ENCODE data around the gene ROR2. TPM values are rescaled to one million over a fixed set of nuclear protein-coding genes. Genes with fewer than 3 reads are reported as not detected.

The ROR2 gene
- total RNA-seq, 1 donor from 2014 or later: not detected

DNA sequence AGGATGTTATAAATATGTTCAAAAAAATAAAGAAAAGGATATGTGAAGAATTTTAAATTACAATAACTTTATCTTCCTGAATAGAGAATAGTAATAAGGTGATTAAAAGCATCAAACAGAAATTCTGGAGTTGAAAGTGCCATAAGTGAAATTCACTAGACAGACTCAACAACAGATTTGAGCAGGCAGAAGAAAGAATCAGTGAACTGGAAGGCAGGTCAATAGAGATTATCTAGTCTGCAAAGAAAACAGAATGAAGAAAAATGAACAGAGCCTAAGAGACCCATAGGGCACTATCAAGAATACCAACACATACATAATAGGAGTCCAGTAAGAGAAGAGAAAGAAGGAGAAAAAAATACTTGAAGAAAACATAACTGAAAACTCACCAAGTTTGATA lies 162.1 kb downstream of the ROR2 start:
- H3K27ac Mint-ChIP-seq: no peak overlapping the region
- H3K9me3 Mint-ChIP-seq: no peaks in the 10 kb centered on the region
- H3K27me3 Mint-ChIP-seq (ENCODE audit: low read depth): peaks cover 19% of the 10 kb centered on the region
- H3K4me3 Mint-ChIP-seq (ENCODE audit: low read depth): no peak overlapping the region
- no peaks in the 10 kb centered on the region for H3K4me1 Mint-ChIP-seq (ENCODE audit: low read depth)
- intact Hi-C loops (cut with micrococcal nuclease): no loop called here
- H3K36me3 Mint-ChIP-seq (ENCODE audit: low read depth): no peaks in the 10 kb centered on the region
- DNase-seq (ENCODE audit: low spot score): no peak

DNA sequence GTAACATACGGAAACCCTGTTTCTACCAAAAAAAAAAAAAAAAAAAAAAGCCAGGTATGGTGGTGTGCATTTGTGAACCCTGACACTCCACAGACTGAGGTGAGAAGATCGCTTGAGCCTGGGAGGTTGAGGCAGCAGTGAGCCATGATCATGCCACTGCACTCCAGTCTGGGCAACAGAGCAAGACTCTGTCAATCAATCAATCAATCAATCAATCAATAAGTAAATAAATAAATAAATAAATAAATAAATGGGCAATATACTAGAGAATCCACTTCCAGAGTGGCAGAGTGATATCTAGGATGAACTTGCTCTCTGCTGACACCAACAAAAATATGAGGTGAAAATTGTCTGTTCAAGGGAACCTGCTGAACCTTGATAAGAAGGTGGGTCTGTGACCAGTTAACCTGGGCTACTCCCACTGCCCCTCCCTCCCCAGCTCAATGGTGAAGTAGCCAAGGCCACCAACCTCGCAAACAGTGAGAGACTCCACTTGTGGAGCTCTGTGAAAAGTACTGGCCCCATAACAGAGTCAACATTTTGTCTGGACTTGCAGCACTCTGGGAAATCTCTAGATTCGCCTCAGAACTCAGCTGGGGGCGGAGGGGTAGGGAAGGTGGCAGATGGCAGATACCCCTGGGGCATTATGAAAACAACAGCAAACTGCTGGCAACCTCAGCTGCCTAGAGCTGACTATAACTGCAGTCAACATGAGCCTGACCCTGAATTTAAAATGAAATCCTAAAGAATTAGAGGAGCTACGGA lies 163.7 kb downstream of the ROR2 start:
- Mint-ChIP-seq H3K27ac (no peak overlapping the region), H3K9me3 (no peaks in the 10 kb centered on the region), H3K27me3 (ENCODE audit: low read depth) (peaks cover 22% of the 10 kb centered on the region), H3K36me3 (ENCODE audit: low read depth) (no peaks in the 10 kb centered on the region), H3K4me3 (ENCODE audit: low read depth) (no peak overlapping the region), H3K4me1 (ENCODE audit: low read depth) (no peaks in the 10 kb centered on the region)
- intact Hi-C loops (cut with micrococcal nuclease): no loop called here
- DNase-seq (ENCODE audit: low spot score): no peak

DNA sequence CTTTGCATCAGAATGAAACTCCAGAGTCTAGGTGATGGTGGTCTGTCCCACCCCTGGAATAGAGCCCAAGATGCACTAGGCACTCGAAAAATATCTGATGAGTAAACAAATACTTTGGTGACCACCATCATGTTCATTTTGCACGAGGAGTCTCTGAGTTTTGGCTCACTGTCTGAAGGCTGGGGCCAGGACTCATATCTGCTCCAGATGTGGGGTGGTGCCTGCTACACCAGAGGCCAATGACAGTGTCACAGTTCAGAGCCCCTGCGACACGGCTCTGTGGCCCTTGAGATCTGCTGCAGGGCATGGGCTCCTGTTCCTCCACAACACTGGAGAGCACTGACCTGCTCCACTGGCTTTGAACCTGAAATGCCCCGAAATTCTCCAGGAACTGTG lies 164.6 kb downstream of the ROR2 start:
- Mint-ChIP-seq H3K27me3 (ENCODE audit: low read depth) (peaks cover 24% of the 10 kb centered on the region), H3K9me3 (no peaks in the 10 kb centered on the region), H3K27ac (no peak overlapping the region), H3K4me1 (ENCODE audit: low read depth) (no peaks in the 10 kb centered on the region), H3K36me3 (ENCODE audit: low read depth) (no peaks in the 10 kb centered on the region), H3K4me3 (ENCODE audit: low read depth) (no peak overlapping the region)
- DNase-seq (ENCODE audit: low spot score): no peak
- intact Hi-C loops (cut with micrococcal nuclease): no loop called here

DNA sequence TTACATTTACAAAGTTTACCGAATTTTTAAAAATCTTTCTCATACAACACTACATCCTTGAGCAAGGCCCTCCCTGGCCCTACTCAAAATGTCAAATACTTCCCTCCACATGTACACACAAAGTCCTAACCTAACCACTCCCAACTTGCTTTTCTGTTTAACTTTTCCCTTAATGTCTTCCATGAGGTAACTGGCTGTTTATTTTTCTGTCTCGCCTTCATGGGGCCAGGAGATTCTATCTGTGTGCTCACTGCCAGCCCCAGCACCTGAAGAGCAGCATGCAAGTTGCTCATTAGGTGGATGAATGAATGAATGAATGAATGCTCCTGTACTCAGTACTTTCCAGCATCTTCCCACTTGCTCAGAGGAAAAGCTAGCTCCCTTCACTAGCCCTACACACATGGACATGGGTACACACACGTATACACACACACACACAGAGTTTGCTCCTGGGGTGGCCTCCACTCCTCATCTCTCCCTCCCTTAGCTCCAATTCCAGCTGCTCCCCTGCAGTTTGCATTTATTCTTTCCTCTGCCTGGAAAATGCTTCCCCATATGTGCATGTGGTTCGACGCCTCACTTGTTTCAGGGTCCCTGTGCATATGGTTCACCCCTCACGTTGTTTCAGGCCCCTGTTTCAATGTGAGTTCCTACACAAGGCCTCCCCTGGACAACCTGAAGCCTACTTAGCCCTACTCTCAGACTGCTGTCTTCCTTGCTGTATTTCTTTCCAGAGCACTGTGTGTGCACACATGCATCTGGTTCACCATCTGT lies 165.2 kb downstream of the ROR2 start:
- no peak for DNase-seq (ENCODE audit: low spot score)
- peaks cover 24% of the 10 kb centered on the region for H3K27me3 Mint-ChIP-seq (ENCODE audit: low read depth)
- H3K9me3 Mint-ChIP-seq: no peaks in the 10 kb centered on the region
- H3K27ac Mint-ChIP-seq: no peak overlapping the region
- H3K36me3 Mint-ChIP-seq (ENCODE audit: low read depth): no peaks in the 10 kb centered on the region
- intact Hi-C loops (cut with micrococcal nuclease): no loop called here
- no peaks in the 10 kb centered on the region for H3K4me1 Mint-ChIP-seq (ENCODE audit: low read depth)
- H3K4me3 Mint-ChIP-seq (ENCODE audit: low read depth): no peak overlapping the region

DNA sequence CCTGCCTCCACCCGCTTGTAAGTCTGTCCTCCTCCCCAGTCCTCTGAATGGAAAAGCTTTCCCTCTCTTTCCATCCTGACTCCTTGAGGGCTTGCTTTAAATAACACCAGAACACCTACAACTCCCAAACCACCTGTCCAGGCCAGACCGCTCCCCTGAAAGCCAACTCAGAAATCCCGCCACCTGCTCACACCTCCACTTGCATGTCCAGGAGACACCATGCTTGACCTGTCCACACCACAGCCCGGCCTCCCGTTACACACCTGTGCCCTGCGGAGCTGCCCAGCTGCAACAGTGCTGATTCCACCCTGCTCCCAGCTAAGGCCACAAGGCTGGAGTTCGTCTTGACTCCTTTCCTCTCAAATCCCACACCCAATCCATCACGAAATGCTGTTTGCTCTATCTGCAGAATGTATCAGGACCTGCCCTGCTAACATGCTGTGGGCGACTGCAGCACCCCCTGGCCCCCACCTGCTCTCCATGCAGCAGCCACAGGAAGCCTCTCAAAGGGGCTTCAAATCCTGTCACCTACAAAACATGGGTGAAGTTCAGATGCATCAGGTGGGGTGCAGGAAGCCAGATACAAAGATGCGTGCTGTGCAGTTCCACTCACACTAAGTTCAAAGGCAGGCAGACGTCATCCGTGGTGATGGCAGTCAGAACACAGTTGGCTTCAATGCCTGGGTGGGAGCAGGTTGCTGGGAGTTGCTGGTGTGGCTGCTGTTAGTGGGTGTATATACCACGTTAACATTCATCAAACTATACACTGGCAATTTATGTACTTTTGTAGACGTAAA lies 166.0 kb downstream of the ROR2 start:
- peaks cover 22% of the 10 kb centered on the region for H3K27me3 Mint-ChIP-seq (ENCODE audit: low read depth)
- H3K27ac Mint-ChIP-seq: no peak overlapping the region
- no peaks in the 10 kb centered on the region for H3K36me3 Mint-ChIP-seq (ENCODE audit: low read depth)
- H3K4me3 Mint-ChIP-seq (ENCODE audit: low read depth): no peak overlapping the region
- DNase-seq (ENCODE audit: low spot score): no peak
- no peaks in the 10 kb centered on the region for H3K4me1 Mint-ChIP-seq (ENCODE audit: low read depth)
- no peaks in the 10 kb centered on the region for H3K9me3 Mint-ChIP-seq
- intact Hi-C loops (cut with micrococcal nuclease): no loop called here

DNA sequence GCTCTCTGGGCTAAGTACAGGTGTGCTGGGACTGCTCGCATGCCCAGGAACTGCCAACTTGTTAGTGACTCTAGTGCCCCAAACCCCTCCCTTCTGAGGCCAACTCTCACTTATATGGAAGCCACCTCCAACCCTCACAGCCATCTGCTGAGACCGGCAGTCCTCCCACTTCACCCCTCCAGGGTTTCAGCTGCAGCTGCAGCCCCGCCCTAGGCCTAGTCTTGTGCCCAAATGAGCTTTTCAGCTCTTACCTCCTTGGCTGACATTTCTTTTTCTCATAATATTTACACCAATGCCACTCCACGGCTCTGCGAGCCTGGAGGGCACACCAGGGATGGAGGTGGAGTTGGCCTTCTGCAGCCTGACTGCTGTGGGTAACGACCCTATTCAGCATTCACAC lies 166.6 kb downstream of the ROR2 start:
- no peak overlapping the region for H3K27ac Mint-ChIP-seq
- peaks cover 22% of the 10 kb centered on the region for H3K27me3 Mint-ChIP-seq (ENCODE audit: low read depth)
- H3K4me3 Mint-ChIP-seq (ENCODE audit: low read depth): no peak overlapping the region
- no peaks in the 10 kb centered on the region for H3K9me3 Mint-ChIP-seq
- no peak for DNase-seq (ENCODE audit: low spot score)
- no peaks in the 10 kb centered on the region for H3K4me1 Mint-ChIP-seq (ENCODE audit: low read depth)
- intact Hi-C loops (cut with micrococcal nuclease): no loop called here
- H3K36me3 Mint-ChIP-seq (ENCODE audit: low read depth): no peaks in the 10 kb centered on the region

DNA sequence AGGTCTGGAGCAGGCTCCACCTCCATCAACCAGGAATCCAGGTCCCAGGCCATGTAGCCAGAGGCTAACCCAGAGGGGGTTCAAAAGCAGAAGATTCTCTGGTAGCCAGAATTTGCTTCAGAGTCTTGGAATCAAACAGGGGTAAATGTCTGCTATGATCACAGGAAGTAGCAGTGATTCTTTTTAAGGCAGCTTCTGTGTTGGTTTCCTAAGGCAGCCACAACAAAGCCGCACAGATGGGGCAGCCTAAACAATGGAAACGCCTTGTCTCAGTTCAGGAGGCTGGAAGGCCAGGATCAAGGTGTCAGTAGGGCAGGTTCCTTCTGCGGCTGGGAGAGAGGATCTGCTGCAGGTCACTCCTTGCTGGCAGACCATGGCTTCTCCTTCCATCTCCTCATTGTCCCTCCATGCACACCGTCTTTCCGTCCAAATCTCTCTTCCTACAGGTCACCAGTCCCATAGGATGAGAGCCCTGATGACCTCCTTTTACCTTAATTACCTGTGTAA lies 167.3 kb downstream of the ROR2 start:
- H3K27me3 Mint-ChIP-seq (ENCODE audit: low read depth): peaks cover 16% of the 10 kb centered on the region
- no peak overlapping the region for H3K4me3 Mint-ChIP-seq (ENCODE audit: low read depth)
- H3K36me3 Mint-ChIP-seq (ENCODE audit: low read depth): no peaks in the 10 kb centered on the region
- H3K4me1 Mint-ChIP-seq (ENCODE audit: low read depth): no peaks in the 10 kb centered on the region
- H3K27ac Mint-ChIP-seq: no peak overlapping the region
- DNase-seq (ENCODE audit: low spot score): no peak
- no peaks in the 10 kb centered on the region for H3K9me3 Mint-ChIP-seq
- intact Hi-C loops (cut with micrococcal nuclease): no loop called here

DNA sequence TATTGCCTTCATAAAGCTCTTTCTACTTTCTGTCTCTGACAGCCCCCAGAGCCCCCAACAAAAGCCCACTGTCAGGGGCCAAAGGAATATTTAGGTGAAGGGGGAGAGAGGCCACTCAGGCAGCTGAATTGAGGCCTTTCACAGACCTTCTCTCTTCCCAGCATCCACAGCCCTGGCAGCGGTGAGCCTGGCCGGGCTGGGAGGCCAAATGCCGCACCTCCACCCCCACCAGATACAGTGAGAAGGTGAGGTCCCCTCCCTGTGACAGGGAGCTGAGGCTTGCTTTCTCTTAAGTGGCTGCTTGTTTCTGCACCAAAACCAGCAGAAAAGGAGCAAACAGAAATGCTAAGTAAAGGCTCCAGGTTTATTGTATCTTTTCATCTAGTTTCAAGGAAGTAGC lies 168.1 kb downstream of the ROR2 start:
- no peak overlapping the region for H3K27ac Mint-ChIP-seq
- H3K36me3 Mint-ChIP-seq (ENCODE audit: low read depth): no peaks in the 10 kb centered on the region
- no peak for DNase-seq (ENCODE audit: low spot score)
- peaks cover 19% of the 10 kb centered on the region for H3K27me3 Mint-ChIP-seq (ENCODE audit: low read depth)
- H3K4me3 Mint-ChIP-seq (ENCODE audit: low read depth): no peak overlapping the region
- intact Hi-C loops (cut with micrococcal nuclease): no loop called here
- no peaks in the 10 kb centered on the region for H3K9me3 Mint-ChIP-seq
- H3K4me1 Mint-ChIP-seq (ENCODE audit: low read depth): no peaks in the 10 kb centered on the region

DNA sequence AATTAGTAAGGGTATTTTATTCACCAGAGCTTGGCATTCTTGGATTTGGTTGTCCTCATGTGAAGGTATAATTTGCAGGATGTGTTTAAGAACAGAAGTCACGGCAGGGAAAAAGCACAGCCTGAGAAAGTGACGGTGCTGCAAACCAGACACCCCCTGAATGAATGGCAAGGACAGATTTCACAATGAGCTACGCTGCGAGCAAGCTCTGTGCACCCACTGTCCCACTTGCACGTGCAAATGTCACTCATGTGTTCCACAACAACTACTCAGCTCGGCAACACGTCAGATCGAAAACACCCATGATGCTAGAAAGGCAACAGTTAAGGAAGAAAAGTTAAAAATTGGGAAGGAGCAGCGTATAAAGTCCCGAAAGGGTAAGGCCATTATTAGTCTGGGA lies 168.9 kb downstream of the ROR2 start:
- H3K27ac Mint-ChIP-seq: no peak overlapping the region
- H3K27me3 Mint-ChIP-seq (ENCODE audit: low read depth): peaks cover 27% of the 10 kb centered on the region
- no peak overlapping the region for H3K4me3 Mint-ChIP-seq (ENCODE audit: low read depth)
- no peaks in the 10 kb centered on the region for H3K4me1 Mint-ChIP-seq (ENCODE audit: low read depth)
- no peak for DNase-seq (ENCODE audit: low spot score)
- intact Hi-C loops (cut with micrococcal nuclease): no loop called here
- H3K36me3 Mint-ChIP-seq (ENCODE audit: low read depth): no peaks in the 10 kb centered on the region
- no peaks in the 10 kb centered on the region for H3K9me3 Mint-ChIP-seq

DNA sequence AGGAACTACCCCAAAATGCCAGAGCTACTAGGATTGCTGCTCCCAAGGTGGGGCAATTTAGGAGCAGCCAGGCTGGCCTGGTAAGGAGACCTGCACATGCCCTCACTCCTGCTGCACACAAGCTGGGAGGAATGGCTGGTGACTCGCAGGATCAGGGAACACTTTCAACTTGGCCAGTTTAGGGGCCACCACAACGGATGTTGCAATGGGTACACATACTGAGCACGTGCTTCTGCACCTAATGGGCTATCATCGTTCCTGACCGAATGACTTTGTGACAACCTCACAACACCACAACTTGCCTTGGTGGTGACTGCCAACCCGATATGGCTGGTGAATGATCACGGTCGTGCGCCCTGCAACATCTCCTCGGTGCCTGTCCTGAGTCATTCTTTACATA lies 172.0 kb downstream of the ROR2 start:
- Mint-ChIP-seq H3K4me1 (ENCODE audit: low read depth) (no peaks in the 10 kb centered on the region), H3K27ac (no peak overlapping the region), H3K9me3 (no peaks in the 10 kb centered on the region), H3K27me3 (ENCODE audit: low read depth) (peaks cover 25% of the 10 kb centered on the region), H3K36me3 (ENCODE audit: low read depth) (no peaks in the 10 kb centered on the region), H3K4me3 (ENCODE audit: low read depth) (no peak overlapping the region)
- intact Hi-C loops (cut with micrococcal nuclease): loop anchor here (5.0 kb wide), 1 partner anchor 174 kb away; the partner anchor contains the start of gene ROR2
- no peak for DNase-seq (ENCODE audit: low spot score)

DNA sequence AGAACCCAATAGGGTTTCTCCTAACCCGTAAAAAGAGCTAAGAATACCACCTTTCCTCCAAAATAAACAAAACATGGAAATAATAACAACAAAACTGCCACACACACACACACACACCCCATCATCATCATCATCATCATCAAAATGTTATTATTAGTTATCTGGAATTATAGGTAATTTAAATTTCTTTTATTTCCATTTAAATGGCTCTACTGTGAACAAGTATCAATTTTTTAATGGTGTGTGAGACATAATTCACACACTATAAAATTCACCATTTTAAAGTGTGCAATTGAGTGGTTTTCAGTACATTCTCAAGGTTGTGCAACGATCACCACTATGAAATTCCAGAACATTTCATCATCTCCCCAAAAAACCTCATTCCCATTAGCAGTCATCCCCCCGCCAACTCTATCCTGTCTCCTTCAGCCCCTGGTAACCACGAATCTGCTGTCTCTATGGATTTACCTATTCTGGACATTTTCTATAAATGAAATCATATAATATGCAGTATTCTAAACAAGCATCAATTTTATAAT lies 172.7 kb downstream of the ROR2 start:
- no peaks in the 10 kb centered on the region for H3K9me3 Mint-ChIP-seq
- no peaks in the 10 kb centered on the region for H3K36me3 Mint-ChIP-seq (ENCODE audit: low read depth)
- H3K27me3 Mint-ChIP-seq (ENCODE audit: low read depth): peaks cover 21% of the 10 kb centered on the region
- intact Hi-C loops (cut with micrococcal nuclease): loop anchor here (5.0 kb wide), 1 partner anchor 175 kb away; the partner anchor contains the start of gene ROR2
- no peak overlapping the region for H3K4me3 Mint-ChIP-seq (ENCODE audit: low read depth)
- no peak overlapping the region for H3K27ac Mint-ChIP-seq
- DNase-seq (ENCODE audit: low spot score): no peak
- H3K4me1 Mint-ChIP-seq (ENCODE audit: low read depth): no peaks in the 10 kb centered on the region

DNA sequence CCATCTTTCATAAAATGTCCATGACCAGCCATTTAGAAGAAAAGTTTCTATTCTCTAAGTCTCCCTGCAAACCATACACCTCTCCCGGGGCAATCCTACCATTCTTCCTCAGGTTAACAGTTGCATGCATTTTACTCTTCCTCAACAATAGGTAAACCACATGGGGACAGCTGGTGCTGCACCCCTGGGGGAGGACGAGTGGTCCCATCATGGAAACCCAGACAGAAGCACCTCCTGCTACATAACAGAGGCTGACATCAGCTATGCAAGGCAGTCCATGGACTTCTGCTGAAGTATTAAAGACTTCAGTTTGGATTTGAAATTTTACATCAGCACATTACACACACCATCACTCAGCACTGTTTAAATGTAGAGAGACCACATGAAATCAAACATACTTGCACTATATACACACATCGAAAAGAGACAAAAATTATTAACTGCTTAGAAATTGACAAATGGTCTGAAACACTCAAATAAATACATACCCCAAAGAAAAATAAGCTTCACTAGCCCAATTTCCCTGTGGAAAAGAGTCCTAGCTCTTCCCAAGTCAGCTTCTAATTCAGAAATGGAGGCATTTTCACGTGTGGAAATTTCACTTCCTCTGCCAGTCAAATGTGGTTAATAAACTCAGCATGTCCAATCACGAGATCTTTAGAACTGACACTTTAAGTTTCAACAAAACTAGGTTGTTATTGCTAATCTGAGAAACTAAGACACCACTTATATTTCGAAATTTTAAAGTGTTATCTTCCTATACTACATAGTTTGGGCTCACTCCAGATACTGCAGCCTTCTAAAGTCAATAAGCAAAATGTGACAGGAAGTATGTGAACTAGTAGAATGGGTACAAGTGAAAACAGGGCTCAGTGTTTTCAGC lies 173.4 kb downstream of the ROR2 start:
- intact Hi-C loops (cut with micrococcal nuclease): loop anchor here (5.0 kb wide), 1 partner anchor 176 kb away; the partner anchor contains the start of gene ROR2
- DNase-seq (ENCODE audit: low spot score): no peak
- Mint-ChIP-seq H3K4me3 (ENCODE audit: low read depth) (no peak overlapping the region), H3K27me3 (ENCODE audit: low read depth) (peaks cover 21% of the 10 kb centered on the region), H3K27ac (no peak overlapping the region), H3K4me1 (ENCODE audit: low read depth) (no peaks in the 10 kb centered on the region), H3K36me3 (ENCODE audit: low read depth) (no peaks in the 10 kb centered on the region), H3K9me3 (no peaks in the 10 kb centered on the region)

Measured in activated T-helper 2 cell treated with anti-CD3 and anti-CD28 coated beads, Interferon-gamma antibody, Interleukin-2, Interleukin-4, amounts not matched to agents 10 μg/mL and 5 μg/mL and 100 μg/mL, durations not matched to agents 14 hours and 24 hours and 36 hours (primary cell).